WTC11 (cell line): ENCODE measurements around the gene ZFP36L1. TPM values are rescaled to one million over a fixed set of nuclear protein-coding genes. Genes with fewer than 3 reads are reported as not detected.

Source experiments
- ATAC-seq: fragments of 200-7000 bp; cut with Tn5 transposase; 2 replicates; pipeline ENCODE4 v1.10.0; 2021; ENCODE audit warnings: mild to moderate bottlenecking, moderate library complexity
- CTCF ChIA-PET: fragments of 300-600 bp; sonication (Branson Sonifier 250); formaldehyde crosslinking; loops from one replicate; lab custom pipeline; 2021; ENCODE audit warnings: antibody characterized with exemption; lab: Charles Lee
- POLR2A ChIA-PET: fragments of 350-600 bp; sonication (Branson Sonifier 250); formaldehyde crosslinking; loops from one replicate; lab custom pipeline; 2021; ENCODE audit warnings: antibody characterized with exemption; lab: Charles Lee
- DNase-seq: peaks from one replicate; pipeline ENCODE4 v3.0.0; 2021; ENCODE audit warnings: low spot score
- H3K27ac Mint-ChIP-seq: 2 replicates; pipeline ENCODE4 v1.8.0; 2021; ENCODE audit warnings: mixed read lengths
- H3K27me3 Mint-ChIP-seq: 2 replicates; pipeline ENCODE4 v1.8.0; 2021; ENCODE audit warnings: low read depth, mild to moderate bottlenecking, moderate library complexity, mixed read lengths
- H3K36me3 Mint-ChIP-seq: 2 replicates; pipeline ENCODE4 v1.8.0; 2021; ENCODE audit warnings: mixed read lengths
- H3K4me1 Mint-ChIP-seq: 2 replicates; pipeline ENCODE4 v1.8.0; 2022; ENCODE audit warnings: mixed read lengths
- H3K4me3 Mint-ChIP-seq: 2 replicates; pipeline ENCODE4 v1.8.0; 2021; ENCODE audit warnings: mild to moderate bottlenecking, moderate library complexity, mixed read lengths
- H3K9me3 Mint-ChIP-seq: 2 replicates; pipeline ENCODE4 v1.8.0; 2021; ENCODE audit warnings: mixed read lengths
- CREM ChIP-seq: sonication (generic); formaldehyde crosslinking; IDR thresholded peaks from 2 replicates; pipeline ENCODE4 v1.8.1; 2022; ENCODE audit warnings: mild to moderate bottlenecking, missing genetic modification reagents, moderate library complexity
- E2F4 ChIP-seq: sonication (generic); formaldehyde crosslinking; IDR thresholded peaks from 2 replicates; pipeline ENCODE4 v1.8.1; 2022; ENCODE audit warnings: low read depth, mild to moderate bottlenecking, moderate library complexity, missing genetic modification reagents, borderline replicate concordance
- ELF4 ChIP-seq: sonication (generic); formaldehyde crosslinking; IDR thresholded peaks from 2 replicates; pipeline ENCODE4 v1.8.1; 2022; ENCODE audit warnings: low read depth, mild to moderate bottlenecking, moderate library complexity, missing genetic modification reagents
- ESRRA ChIP-seq: sonication (generic); formaldehyde crosslinking; IDR thresholded peaks from 2 replicates; pipeline ENCODE4 v1.8.1; 2022; ENCODE audit warnings: mild to moderate bottlenecking, missing genetic modification reagents, borderline replicate concordance
- ETV6 ChIP-seq: sonication (generic); formaldehyde crosslinking; IDR thresholded peaks from 2 replicates; pipeline ENCODE4 v1.8.1; 2022; ENCODE audit warnings: mild to moderate bottlenecking, missing genetic modification reagents
- GTF2I ChIP-seq: fragments of 250-450 bp; sonication (Bioruptor Pico); conservative IDR thresholded peaks from 2 replicates; pipeline ENCODE4 v1.4.0; 2021; ENCODE audit warnings: mild to moderate bottlenecking
- IRF2 ChIP-seq: sonication (generic); formaldehyde crosslinking; IDR thresholded peaks from 2 replicates; pipeline ENCODE4 v1.8.0; 2022; ENCODE audit warnings: low read depth, missing genetic modification reagents, borderline replicate concordance
- JAZF1 ChIP-seq: fragments of 250-450 bp; sonication (Bioruptor Pico); IDR thresholded peaks from 2 replicates; pipeline ENCODE4 v1.9.0; 2021; ENCODE audit warnings: moderate library complexity, mild to moderate bottlenecking, inconsistent platforms
- MLX ChIP-seq: sonication (generic); formaldehyde crosslinking; IDR thresholded peaks from 2 replicates; pipeline ENCODE4 v1.8.1; 2023; ENCODE audit warnings: mild to moderate bottlenecking, missing genetic modification reagents, moderate library complexity
- NFYB ChIP-seq: sonication (generic); formaldehyde crosslinking; conservative IDR thresholded peaks from 2 replicates; pipeline ENCODE4 v1.8.0; 2022; ENCODE audit warnings: low read depth, missing genetic modification reagents
- NR1H2 ChIP-seq: sonication (generic); formaldehyde crosslinking; IDR thresholded peaks from 2 replicates; pipeline ENCODE4 v1.9.0; 2021; ENCODE audit warnings: mild to moderate bottlenecking, moderate library complexity, missing genetic modification reagents
- OVOL2 ChIP-seq: fragments of 250-450 bp; sonication (Bioruptor Pico); IDR thresholded peaks from 2 replicates; pipeline ENCODE4 v1.9.0; 2021; ENCODE audit warnings: mild to moderate bottlenecking, borderline replicate concordance
- SMAD4 ChIP-seq: sonication (generic); formaldehyde crosslinking; IDR thresholded peaks from 2 replicates; pipeline ENCODE4 v1.8.0; 2022; ENCODE audit warnings: mild to moderate bottlenecking, missing genetic modification reagents
- TEAD4 ChIP-seq: sonication (generic); formaldehyde crosslinking; IDR thresholded peaks from 2 replicates; pipeline ENCODE4 v1.8.0; 2022; ENCODE audit warnings: mild to moderate bottlenecking, missing genetic modification reagents
- TP53 ChIP-seq: sonication (generic); formaldehyde crosslinking; IDR thresholded peaks from 2 replicates; pipeline ENCODE4 v1.8.1; 2023; ENCODE audit warnings: mild to moderate bottlenecking, missing genetic modification reagents
- USF1 ChIP-seq: sonication (generic); formaldehyde crosslinking; IDR thresholded peaks from 2 replicates; pipeline ENCODE4 v1.8.0; 2022; ENCODE audit warnings: mild to moderate bottlenecking, missing genetic modification reagents
- ZNF219 ChIP-seq: sonication (generic); formaldehyde crosslinking; IDR thresholded peaks from 2 replicates; pipeline ENCODE4 v1.8.0; 2023; ENCODE audit warnings: missing genetic modification reagents, mild to moderate bottlenecking, borderline replicate concordance
- ZNF281 ChIP-seq: sonication (generic); formaldehyde crosslinking; IDR thresholded peaks from 2 replicates; pipeline ENCODE4 v1.8.0; 2023; ENCODE audit warnings: mild to moderate bottlenecking, missing genetic modification reagents
- ZNF396 ChIP-seq: fragments of 250-450 bp; sonication (Bioruptor Pico); IDR thresholded peaks from 2 replicates; pipeline ENCODE4 v1.8.0; 2021; ENCODE audit warnings: mild to moderate bottlenecking, moderate library complexity, borderline replicate concordance
- ZNF512 ChIP-seq: sonication (generic); formaldehyde crosslinking; IDR thresholded peaks from 2 replicates; pipeline ENCODE4 v1.8.1; 2022; ENCODE audit warnings: missing genetic modification reagents, borderline replicate concordance
- ZNF671 ChIP-seq: fragments of 250-450 bp; sonication (Bioruptor Pico); IDR thresholded peaks from 2 replicates; pipeline ENCODE4 v1.8.0; 2021; ENCODE audit warnings: mild to moderate bottlenecking
- ZSCAN18 ChIP-seq: fragments of 250-450 bp; sonication (Bioruptor Pico); IDR thresholded peaks from 2 replicates; pipeline ENCODE4 v2.1.2; 2022; ENCODE audit warnings: mild to moderate bottlenecking, moderate library complexity
- total RNA-seq: library from RNA; stranded (reverse); gene quantifications from 3 replicates; pipeline ENCODE4 v1.2.3, GENCODE V29; 2021
- TF ChIP-seq, protein P1 (sequence below): fragments of 250-450 bp; sonication (Bioruptor Pico); conservative IDR thresholded peaks from 2 replicates; pipeline ENCODE4 v1.9.0; 2021; ENCODE audit warnings: mild to moderate bottlenecking

The ZFP36L1 gene
- total RNA-seq, 1 experiment from 2014 or later: 132 TPM

DNA sequence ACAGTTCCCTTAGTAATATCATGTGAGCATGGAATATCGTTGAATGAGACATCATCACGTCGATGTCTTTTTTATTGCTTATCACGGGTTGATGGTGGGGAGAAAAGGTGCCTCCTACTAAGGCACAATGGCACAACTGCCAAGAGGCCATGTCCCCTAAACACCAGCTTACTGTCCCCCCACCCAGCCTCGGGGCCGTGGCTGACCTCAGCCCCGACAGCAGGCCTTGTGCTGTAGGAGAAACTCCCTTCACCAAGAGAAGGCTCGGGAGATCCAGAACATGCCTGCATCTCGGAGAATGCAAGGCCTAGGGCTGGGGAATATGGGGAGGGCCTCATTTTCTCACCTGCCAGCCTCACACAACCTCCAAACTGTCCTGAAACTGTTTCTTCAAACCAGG is 22.8 kb downstream of the ZFP36L1 start:
- Mint-ChIP-seq H3K36me3 (no peaks in the 10 kb centered on the region), H3K27me3 (no peaks in the 10 kb centered on the region; the same call in 1 of the 2 replicates), H3K27ac (no peak overlapping the region), H3K9me3 (no peaks in the 10 kb centered on the region; the same call in 1 of the 2 replicates), H3K4me3 (no peak overlapping the region)
- POLR2A ChIA-PET: no interaction called here
- CTCF ChIA-PET: no interaction called here
- ATAC-seq: no peak
- no peak for DNase-seq
- TF ChIP-seq ELF4 (CRISPR knock-in tag) (no peak), MLX (no peak), ZNF671 (CRISPR knock-in tag) (no peak), CREM (CRISPR knock-in tag) (no peak), ZNF396 (CRISPR knock-in tag) (no peak), ZNF281 (no peak), NR1H2 (CRISPR knock-in tag) (no peak), OVOL2 (no peak), ETV6 (CRISPR knock-in tag) (no peak), E2F4 (CRISPR knock-in tag) (no peak), ZNF219 (no peak), ESRRA (CRISPR knock-in tag) (no peak)
- TF ChIP-seq, protein P1, sequence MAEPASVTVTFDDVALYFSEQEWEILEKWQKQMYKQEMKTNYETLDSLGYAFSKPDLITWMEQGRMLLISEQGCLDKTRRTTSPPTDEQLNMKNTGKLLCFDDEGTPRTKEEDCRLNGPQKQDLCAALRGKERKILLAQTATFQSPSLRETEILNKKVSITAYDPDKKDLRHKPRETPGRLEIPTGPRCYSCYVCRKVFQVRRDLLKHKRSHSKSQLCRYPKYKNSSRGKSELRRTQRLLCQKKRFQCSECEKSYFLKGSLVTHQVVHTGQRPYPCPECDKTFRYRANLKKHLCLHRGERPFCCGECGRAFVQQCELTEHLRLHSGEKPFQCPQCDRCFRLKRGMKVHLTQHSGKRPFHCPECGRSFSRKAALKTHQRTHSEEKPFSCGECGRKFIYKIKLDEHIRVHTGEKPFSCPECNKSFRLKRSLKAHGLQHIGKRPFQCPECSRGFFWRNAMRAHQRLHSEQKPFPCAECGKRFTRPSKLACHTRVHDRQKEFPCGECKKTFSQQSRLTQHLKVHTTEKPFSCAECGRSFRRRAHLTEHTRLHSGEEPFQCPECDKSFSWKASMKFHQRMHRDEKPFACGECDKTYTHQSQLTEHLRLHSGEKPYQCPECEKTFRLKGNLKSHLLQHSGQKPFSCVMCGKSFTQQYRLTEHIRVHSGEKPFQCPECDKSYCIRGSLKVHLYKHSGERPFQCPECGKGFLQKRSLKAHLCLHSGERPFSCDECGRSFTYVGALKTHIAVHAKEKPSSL (CRISPR knock-in tag): no peak
- TF ChIP-seq, all 79 proteins: peak for 0
- H3K4me1 Mint-ChIP-seq: peaks cover 10% of the 10 kb centered on the region

- ChIA-PET POLR2A (no interaction called here), CTCF (interaction anchor here (0.8 kb wide), 2 partner anchors 21 to 81 kb away, joined by 3 read pairs; no protein-coding TSS in a partner anchor)
- Mint-ChIP-seq H3K36me3 (no peaks in the 10 kb centered on the region), H3K27me3 (no peaks in the 10 kb centered on the region; the same call in 1 of the 2 replicates), H3K27ac (no peak overlapping the region), H3K9me3 (no peaks in the 10 kb centered on the region), H3K4me3 (no peak overlapping the region), H3K4me1 (peaks cover 15% of the 10 kb centered on the region)
- DNase-seq (no peak), ATAC-seq (no peak)
- no peak for TF ChIP-seq SMAD4 (CRISPR knock-in tag)
- no peak for TF ChIP-seq IRF2 (CRISPR knock-in tag)
- TF ChIP-seq MLX: no peak
- TF ChIP-seq JAZF1 (CRISPR knock-in tag): no peak
- TF ChIP-seq ZNF671 (CRISPR knock-in tag): no peak
- no peak for TF ChIP-seq ZNF512 (CRISPR knock-in tag)
- TF ChIP-seq GTF2I (CRISPR knock-in tag): no peak
- TF ChIP-seq TP53 (CRISPR knock-in tag): no peak
- TF ChIP-seq ZSCAN18 (CRISPR knock-in tag): no peak
- no peak for TF ChIP-seq NFYB (CRISPR knock-in tag)
- no peak for TF ChIP-seq USF1
- no peak for TF ChIP-seq CREM (CRISPR knock-in tag)
- no peak for TF ChIP-seq TEAD4 (CRISPR knock-in tag)
These were observed 24.6 kb downstream of the ZFP36L1 start for GRCh38 chr14:68768316-68768715.
